Activated CD4-positive, alpha-beta T cell treated with anti-CD3 and anti-CD28 coated beads, Interleukin-2, amount 10 ng/mL, durations not matched to agents 24 days and 14 days (primary cell): Measurements from ENCODE around the gene DLL1. TPM values are rescaled to one million over a fixed set of nuclear protein-coding genes. Genes with fewer than 3 reads are reported as not detected.

Experiments used
- DNase-seq: peaks from one replicate; pipeline ENCODE4 v3.0.0; 2022
- H3K27ac Mint-ChIP-seq: one replicate; pipeline ENCODE4 v1.8.0; 2022; ENCODE audit warnings: mild to moderate bottlenecking, mixed read lengths
- H3K27me3 Mint-ChIP-seq: one replicate; pipeline ENCODE4 v1.8.0; 2022; ENCODE audit warnings: mixed read lengths
- H3K36me3 Mint-ChIP-seq: one replicate; pipeline ENCODE4 v1.8.0; 2022; ENCODE audit warnings: low read depth, mild to moderate bottlenecking, mixed read lengths
- H3K4me1 Mint-ChIP-seq: one replicate; pipeline ENCODE4 v1.8.0; 2021; ENCODE audit warnings: mixed read lengths
- H3K4me3 Mint-ChIP-seq: one replicate; pipeline ENCODE4 v1.8.0; 2022; ENCODE audit warnings: mild to moderate bottlenecking, moderate library complexity, mixed read lengths
- H3K9me3 Mint-ChIP-seq: one replicate; pipeline ENCODE4 v1.8.0; 2021; ENCODE audit warnings: mixed read lengths
- intact Hi-C: fragments of 100-400 bp; cut with micrococcal nuclease; formaldehyde crosslinking; loops from one replicate; pipeline ENCODE4 v1.15.1; 2023
- total RNA-seq: library from RNA; stranded (reverse); gene quantifications from 2 replicates; pipeline ENCODE4 v1.2.3, GENCODE V29; 2022

Gene DLL1
- total RNA-seq, 1 donor from 2014 or later, result not detected

GRCh38 chr6:170251776-170252571 lies 38.9 kb downstream of the DLL1 start:
- intact Hi-C loops, result no loop called here
- Mint-ChIP-seq H3K27ac (no peak overlapping the region), H3K36me3 (no peaks in the 10 kb centered on the region), H3K4me1 (no peaks in the 10 kb centered on the region), H3K9me3 (no peaks in the 10 kb centered on the region), H3K4me3 (no peak overlapping the region), H3K27me3 (peaks cover under 1% of the 10 kb centered on the region)
- DNase-seq, result no peak

- no peaks in the 10 kb centered on the region for H3K36me3 Mint-ChIP-seq
- no peaks in the 10 kb centered on the region for H3K27me3 Mint-ChIP-seq
- no peak for DNase-seq
- H3K4me3 Mint-ChIP-seq, result no peak overlapping the region
- no peaks in the 10 kb centered on the region for H3K4me1 Mint-ChIP-seq
- H3K27ac Mint-ChIP-seq, result no peak overlapping the region
- intact Hi-C loops, result no loop called here
- no peaks in the 10 kb centered on the region for H3K9me3 Mint-ChIP-seq
Measured at GRCh38 chr6:170250981-170251775, 39.7 kb downstream of the DLL1 start.

- intact Hi-C loops, result no loop called here
- no peaks in the 10 kb centered on the region for H3K9me3 Mint-ChIP-seq
- no peak for DNase-seq
- H3K4me1 Mint-ChIP-seq, result no peaks in the 10 kb centered on the region
- no peaks in the 10 kb centered on the region for H3K27me3 Mint-ChIP-seq
- no peak overlapping the region for H3K4me3 Mint-ChIP-seq
- no peaks in the 10 kb centered on the region for H3K36me3 Mint-ChIP-seq
- no peak overlapping the region for H3K27ac Mint-ChIP-seq
Measured at GRCh38 chr6:170250455-170250854, 40.4 kb downstream of the DLL1 start.

GRCh38 chr6:170249817-170250216 lies 41.1 kb downstream of the DLL1 start:
- no peak overlapping the region for H3K27ac Mint-ChIP-seq
- H3K9me3 Mint-ChIP-seq, result no peaks in the 10 kb centered on the region
- no peaks in the 10 kb centered on the region for H3K4me1 Mint-ChIP-seq
- no peak overlapping the region for H3K4me3 Mint-ChIP-seq
- H3K27me3 Mint-ChIP-seq, result no peaks in the 10 kb centered on the region
- intact Hi-C loops, result no loop called here
- no peak for DNase-seq
- H3K36me3 Mint-ChIP-seq, result no peaks in the 10 kb centered on the region

- intact Hi-C loops, result no loop called here
- H3K27me3 Mint-ChIP-seq, result no peaks in the 10 kb centered on the region
- H3K4me1 Mint-ChIP-seq, result no peaks in the 10 kb centered on the region
- DNase-seq, result no peak
- H3K4me3 Mint-ChIP-seq, result no peak overlapping the region
- H3K27ac Mint-ChIP-seq, result no peak overlapping the region
- H3K9me3 Mint-ChIP-seq, result no peaks in the 10 kb centered on the region
- no peaks in the 10 kb centered on the region for H3K36me3 Mint-ChIP-seq
Measured at GRCh38 chr6:170248861-170249600, 41.8 kb downstream of the DLL1 start.

- intact Hi-C loops, result no loop called here
- Mint-ChIP-seq H3K27me3 (no peaks in the 10 kb centered on the region), H3K9me3 (no peaks in the 10 kb centered on the region), H3K4me1 (no peaks in the 10 kb centered on the region), H3K36me3 (no peaks in the 10 kb centered on the region), H3K27ac (no peak overlapping the region), H3K4me3 (no peak overlapping the region)
- DNase-seq, result no peak
Measured at GRCh38 chr6:170248111-170248805, 42.6 kb downstream of the DLL1 start.

- H3K27ac Mint-ChIP-seq, result no peak overlapping the region
- DNase-seq, result no peak
- H3K4me1 Mint-ChIP-seq, result no peaks in the 10 kb centered on the region
- intact Hi-C loops, result no loop called here
- no peaks in the 10 kb centered on the region for H3K36me3 Mint-ChIP-seq
- no peaks in the 10 kb centered on the region for H3K9me3 Mint-ChIP-seq
- no peak overlapping the region for H3K4me3 Mint-ChIP-seq
- peaks cover 2% of the 10 kb centered on the region for H3K27me3 Mint-ChIP-seq
Measured at GRCh38 chr6:170247178-170247701, 43.6 kb downstream of the DLL1 start.

- H3K9me3 Mint-ChIP-seq, result no peaks in the 10 kb centered on the region
- no peak for DNase-seq
- no peak overlapping the region for H3K4me3 Mint-ChIP-seq
- H3K27me3 Mint-ChIP-seq, result peaks cover 2% of the 10 kb centered on the region
- H3K4me1 Mint-ChIP-seq, result no peaks in the 10 kb centered on the region
- intact Hi-C loops, result no loop called here
- no peaks in the 10 kb centered on the region for H3K36me3 Mint-ChIP-seq
- H3K27ac Mint-ChIP-seq, result no peak overlapping the region
Measured at GRCh38 chr6:170245475-170245992, 45.3 kb downstream of the DLL1 start.

GRCh38 chr6:170244721-170245474 lies 46.0 kb downstream of the DLL1 start:
- no peak for DNase-seq
- no peaks in the 10 kb centered on the region for H3K36me3 Mint-ChIP-seq
- no peak overlapping the region for H3K4me3 Mint-ChIP-seq
- intact Hi-C loops, result no loop called here
- no peak overlapping the region for H3K27ac Mint-ChIP-seq
- peaks cover 2% of the 10 kb centered on the region for H3K27me3 Mint-ChIP-seq
- H3K9me3 Mint-ChIP-seq, result no peaks in the 10 kb centered on the region
- H3K4me1 Mint-ChIP-seq, result no peaks in the 10 kb centered on the region

GRCh38 chr6:170243791-170244291 lies 47.0 kb downstream of the DLL1 start:
- Mint-ChIP-seq H3K36me3 (no peaks in the 10 kb centered on the region), H3K27me3 (peaks cover 2% of the 10 kb centered on the region), H3K27ac (no peak overlapping the region), H3K4me3 (no peak overlapping the region), H3K4me1 (no peaks in the 10 kb centered on the region), H3K9me3 (no peaks in the 10 kb centered on the region)
- no peak for DNase-seq
- intact Hi-C loops, result no loop called here

- H3K4me3 Mint-ChIP-seq, result no peak overlapping the region
- H3K27ac Mint-ChIP-seq, result no peak overlapping the region
- DNase-seq, result no peak
- no peaks in the 10 kb centered on the region for H3K4me1 Mint-ChIP-seq
- H3K9me3 Mint-ChIP-seq, result no peaks in the 10 kb centered on the region
- intact Hi-C loops, result no loop called here
- no peaks in the 10 kb centered on the region for H3K36me3 Mint-ChIP-seq
- H3K27me3 Mint-ChIP-seq, result peaks cover 2% of the 10 kb centered on the region
Measured at GRCh38 chr6:170243386-170243785, 47.5 kb downstream of the DLL1 start.

- H3K4me3 Mint-ChIP-seq, result no peak overlapping the region
- intact Hi-C loops, result no loop called here
Measured at GRCh38 chr6:170238741-170239565, 51.9 kb downstream of the DLL1 start.

More at GRCh38 chr6:170238741-170239565, 51.9 kb downstream of the DLL1 start:
- no peak for DNase-seq
- Mint-ChIP-seq H3K27ac (no peak overlapping the region), H3K36me3 (no peaks in the 10 kb centered on the region), H3K4me1 (no peaks in the 10 kb centered on the region), H3K9me3 (no peaks in the 10 kb centered on the region), H3K27me3 (peaks cover 2% of the 10 kb centered on the region)
